GM12878 (cell line): ENCODE data around the gene DIABLO. TPM values are rescaled to one million over a fixed set of nuclear protein-coding genes. Genes with fewer than 3 reads are reported as not detected.
A peak's percentile ranks its signal among the peaks of the same experiment; 100 is the strongest.

Experiments used
- BHLHE40 ChIP-seq, 2 experiments: fragments of 450-650 bp in 1 of 2; IDR thresholded peaks; 2 replicates each; pipeline ENCODE4 v1.6.1; 2011 to 2017; ENCODE audit warnings: low read depth in 2 of 2, borderline replicate concordance in 1 of 2, improper control_type of control experiment in 1 of 2, low read length in 1 of 2, mild to moderate bottlenecking in 1 of 2
- CBX5 ChIP-seq: sonication (generic); IDR thresholded peaks from 2 replicates; pipeline ENCODE4 v1.6.1; 2016; ENCODE audit warnings: low read depth, moderate library complexity, mild to moderate bottlenecking, inconsistent platforms
- CHD1 ChIP-seq: IDR thresholded peaks from 2 replicates; pipeline ENCODE4 v1.6.1; 2012; ENCODE audit warnings: low read depth, low read length, improper control_type of control experiment
- CREB1 ChIP-seq: IDR thresholded peaks from 2 replicates; pipeline ENCODE4 v1.6.1; 2012; ENCODE audit warnings: low read depth, mild to moderate bottlenecking, inconsistent platforms
- E4F1 ChIP-seq: fragments of 450-650 bp; IDR thresholded peaks from 2 replicates; pipeline ENCODE4 v1.6.1; 2018; ENCODE audit warnings: borderline replicate concordance, mild to moderate bottlenecking; ENCODE audit not compliant: partially characterized antibody
- FOXK2 ChIP-seq: fragments of 450-650 bp; IDR thresholded peaks from 2 replicates; pipeline ENCODE4 v1.6.1; 2017; ENCODE audit warnings: mild to moderate bottlenecking, moderate library complexity
- GABPA ChIP-seq: IDR thresholded peaks from 2 replicates; pipeline ENCODE4 v1.6.1; 2014; ENCODE audit warnings: antibody characterized with exemption, low read depth, mild to moderate bottlenecking, inconsistent platforms
- GATAD2B ChIP-seq: fragments of 450-650 bp; conservative IDR thresholded peaks from 2 replicates; pipeline ENCODE4 v1.6.1; 2017; ENCODE audit warnings: low read depth, mild to moderate bottlenecking, moderate library complexity
- HDAC6 ChIP-seq: fragments of 200-600 bp; sonication (generic); IDR thresholded peaks from one replicate; pipeline ENCODE4 v1.8.0; 2017; ENCODE audit warnings: antibody characterized with exemption; ENCODE audit not compliant: unreplicated experiment
- KDM1A ChIP-seq: fragments of 200-600 bp; sonication (generic); IDR thresholded peaks from 2 replicates; pipeline ENCODE4 v1.6.1; 2016; ENCODE audit warnings: borderline replicate concordance
- LARP7 ChIP-seq: fragments of 450-650 bp; IDR thresholded peaks from 2 replicates; pipeline ENCODE4 v1.6.1; 2017; ENCODE audit warnings: mild to moderate bottlenecking
- MTA3 ChIP-seq: IDR thresholded peaks from 2 replicates; pipeline ENCODE4 v1.6.1; 2012; ENCODE audit warnings: low read length, inconsistent platforms, borderline replicate concordance
- NRF1 ChIP-seq: conservative IDR thresholded peaks from 2 replicates; pipeline ENCODE4 v1.6.1; 2011; ENCODE audit warnings: mild to moderate bottlenecking, low read depth, low read length, improper control_type of control experiment
- POLR2AphosphoS5 ChIP-seq: IDR thresholded peaks from 2 replicates; pipeline ENCODE4 v1.6.1; 2011; ENCODE audit warnings: mild to moderate bottlenecking, low read length, inconsistent platforms
- POU2F2 ChIP-seq: IDR thresholded peaks from 3 replicates; pipeline ENCODE4 v1.6.1; 2011; ENCODE audit warnings: low read depth, mild to moderate bottlenecking, low read length, borderline replicate concordance
- RCOR1 ChIP-seq: conservative IDR thresholded peaks from 2 replicates; pipeline ENCODE4 v1.6.1; 2012; ENCODE audit warnings: low read depth, low read length, improper control_type of control experiment
- RELA ChIP-seq: fragments of 450-650 bp; IDR thresholded peaks from 2 replicates; pipeline ENCODE4 v1.8.0; 2014; ENCODE audit warnings: borderline replicate concordance; ENCODE audit not compliant: partially characterized antibody
- RFX5 ChIP-seq: IDR thresholded peaks from 2 replicates; pipeline ENCODE4 v1.6.1; 2011; ENCODE audit warnings: low read depth, low read length, improper control_type of control experiment
- SIX5 ChIP-seq: IDR thresholded peaks from 2 replicates; pipeline ENCODE4 v1.6.1; 2011; ENCODE audit warnings: mild to moderate bottlenecking, low read depth, low read length, moderate library complexity; ENCODE audit not compliant: severe bottlenecking
- YBX1 ChIP-seq: fragments of 450-650 bp; IDR thresholded peaks from 2 replicates; pipeline ENCODE4 v1.6.1; 2016; ENCODE audit warnings: antibody characterized with exemption
- ZNF274 ChIP-seq: IDR thresholded peaks from one replicate; pipeline ENCODE4 v1.8.0; 2011; ENCODE audit not compliant: insufficient read length, insufficient read depth
- polyA plus RNA-seq, 11 experiments: library from polyadenylated mRNA; depleted of rRNA in 4 of 11; unstranded in 6 of 11; stranded (reverse) in 5 of 11; fragments of >200 nt; fragmentation: Nextera tagmentation in 4 of 11; fragmentation: Illumina TruSeq in 1 of 11; extraction: Ambion mirVana in 4 of 11; extraction: Trizol in 1 of 11; gene quantifications; 1 replicate in 1 of 11; 2 replicates in 10 of 11; pipeline versions ENCODE4 v1.2.1 to v1.2.3, GENCODE V29; 2011 to 2016; ENCODE audit warnings: inconsistent platforms in 2 of 11, missing spikeins in 2 of 11, low read depth in 1 of 11
- total RNA-seq, 4 experiments: library from RNA; depleted of rRNA in 3 of 4; stranded (reverse); fragments of >200 nt in 3 of 4; fragmentation: Illumina TruSeq in 1 of 4; extraction: Trizol in 1 of 4; gene quantifications; 2 replicates each; pipeline versions ENCODE4 v1.2.1 to v1.2.3, GENCODE V29; 2013 to 2021
- TF ChIP-seq, protein P1 (sequence below): fragments of 450-650 bp; IDR thresholded peaks from 2 replicates; pipeline ENCODE4 v1.6.1; 2017; ENCODE audit warnings: mild to moderate bottlenecking, low read depth, inconsistent platforms; ENCODE audit not compliant: poor library complexity, severe bottlenecking
- TF ChIP-seq, protein P2 (sequence below), 3 experiments: IDR thresholded peaks in 2 of 3; conservative IDR thresholded peaks in 1 of 3; 2 replicates each; pipeline ENCODE4 v1.5.1; 2011; ENCODE audit warnings: low read depth in 3 of 3, low read length in 3 of 3, mild to moderate bottlenecking in 3 of 3, control low read depth in 2 of 3, moderate library complexity in 2 of 3, inconsistent platforms in 1 of 3, mixed read lengths in 1 of 3; ENCODE audit not compliant: control insufficient read depth in 2 of 3, insufficient read depth in 1 of 3; ENCODE audit errors: extremely low read depth in 1 of 3
- TF ChIP-seq, protein P3 (sequence below): IDR thresholded peaks from 2 replicates; pipeline ENCODE4 v1.6.1; 2011; ENCODE audit warnings: low read depth, low read length, improper control_type of control experiment, borderline replicate concordance

DIABLO gene
- total and polyA plus RNA-seq, 10 of the 15 experiments (the other 5 are each of a cell fraction or from before 2014, with no cell fraction given): 18.3 to 69.9 (median 46.2) TPM

- TF ChIP-seq E4F1 (peak; percentile 95), SIX5 (peak; percentile 60), CHD1 (no peak), GABPA (peak; percentile 75), CBX5 (peak; percentile 15; the same call in 1 of the 2 replicates), RFX5 (no peak), GATAD2B (peak; percentile 80), POU2F2 (peak; percentile 87), KDM1A (no peak), BHLHE40 (IDR thresholded peaks at IDR 0.05; ENCODE audit: borderline replicate concordance in 1 of 2, low read depth in 2 of 2, low read length in 1 of 2) (peak; percentile 93 to 100), CREB1 (peak; percentile 80), NRF1 (no peak; the same call in 1 of the 2 replicates), YBX1 (no peak), MTA3 (0 out of 2 replicates have a peak, but pooled peaks have one; percentile 48), RELA (peak; percentile 94), RCOR1 (no peak), ZNF274 (no peak), HDAC6 (no peak), FOXK2 (peak; percentile 77), POLR2AphosphoS5 (peak; percentile 91), LARP7 (peak; percentile 81)
- TF ChIP-seq, protein P1, sequence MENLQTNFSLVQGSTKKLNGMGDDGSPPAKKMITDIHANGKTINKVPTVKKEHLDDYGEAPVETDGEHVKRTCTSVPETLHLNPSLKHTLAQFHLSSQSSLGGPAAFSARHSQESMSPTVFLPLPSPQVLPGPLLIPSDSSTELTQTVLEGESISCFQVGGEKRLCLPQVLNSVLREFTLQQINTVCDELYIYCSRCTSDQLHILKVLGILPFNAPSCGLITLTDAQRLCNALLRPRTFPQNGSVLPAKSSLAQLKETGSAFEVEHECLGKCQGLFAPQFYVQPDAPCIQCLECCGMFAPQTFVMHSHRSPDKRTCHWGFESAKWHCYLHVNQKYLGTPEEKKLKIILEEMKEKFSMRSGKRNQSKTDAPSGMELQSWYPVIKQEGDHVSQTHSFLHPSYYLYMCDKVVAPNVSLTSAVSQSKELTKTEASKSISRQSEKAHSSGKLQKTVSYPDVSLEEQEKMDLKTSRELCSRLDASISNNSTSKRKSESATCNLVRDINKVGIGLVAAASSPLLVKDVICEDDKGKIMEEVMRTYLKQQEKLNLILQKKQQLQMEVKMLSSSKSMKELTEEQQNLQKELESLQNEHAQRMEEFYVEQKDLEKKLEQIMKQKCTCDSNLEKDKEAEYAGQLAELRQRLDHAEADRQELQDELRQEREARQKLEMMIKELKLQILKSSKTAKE: peak; percentile 67
- TF ChIP-seq, protein P2, sequence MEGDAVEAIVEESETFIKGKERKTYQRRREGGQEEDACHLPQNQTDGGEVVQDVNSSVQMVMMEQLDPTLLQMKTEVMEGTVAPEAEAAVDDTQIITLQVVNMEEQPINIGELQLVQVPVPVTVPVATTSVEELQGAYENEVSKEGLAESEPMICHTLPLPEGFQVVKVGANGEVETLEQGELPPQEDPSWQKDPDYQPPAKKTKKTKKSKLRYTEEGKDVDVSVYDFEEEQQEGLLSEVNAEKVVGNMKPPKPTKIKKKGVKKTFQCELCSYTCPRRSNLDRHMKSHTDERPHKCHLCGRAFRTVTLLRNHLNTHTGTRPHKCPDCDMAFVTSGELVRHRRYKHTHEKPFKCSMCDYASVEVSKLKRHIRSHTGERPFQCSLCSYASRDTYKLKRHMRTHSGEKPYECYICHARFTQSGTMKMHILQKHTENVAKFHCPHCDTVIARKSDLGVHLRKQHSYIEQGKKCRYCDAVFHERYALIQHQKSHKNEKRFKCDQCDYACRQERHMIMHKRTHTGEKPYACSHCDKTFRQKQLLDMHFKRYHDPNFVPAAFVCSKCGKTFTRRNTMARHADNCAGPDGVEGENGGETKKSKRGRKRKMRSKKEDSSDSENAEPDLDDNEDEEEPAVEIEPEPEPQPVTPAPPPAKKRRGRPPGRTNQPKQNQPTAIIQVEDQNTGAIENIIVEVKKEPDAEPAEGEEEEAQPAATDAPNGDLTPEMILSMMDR (IDR thresholded peaks at IDR 0.05 in 2 of 3, conservative IDR thresholded peaks at IDR 0.05 in 1 of 3; ENCODE audit: control insufficient read depth in 2 of 3, extremely low read depth in 1 of 3, insufficient read depth in 1 of 3, low read depth in 3 of 3, low read length in 3 of 3): no peak
- TF ChIP-seq, protein P3, sequence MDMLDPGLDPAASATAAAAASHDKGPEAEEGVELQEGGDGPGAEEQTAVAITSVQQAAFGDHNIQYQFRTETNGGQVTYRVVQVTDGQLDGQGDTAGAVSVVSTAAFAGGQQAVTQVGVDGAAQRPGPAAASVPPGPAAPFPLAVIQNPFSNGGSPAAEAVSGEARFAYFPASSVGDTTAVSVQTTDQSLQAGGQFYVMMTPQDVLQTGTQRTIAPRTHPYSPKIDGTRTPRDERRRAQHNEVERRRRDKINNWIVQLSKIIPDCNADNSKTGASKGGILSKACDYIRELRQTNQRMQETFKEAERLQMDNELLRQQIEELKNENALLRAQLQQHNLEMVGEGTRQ: peak; percentile 100
These were observed 40.5 kb upstream of the DIABLO start, which contains the start of gene VPS33A (continued) for GRCh38 chr12:122266230-122266901.
